ENCODE measurements around the gene CASP2.

Gene CASP2

DNA sequence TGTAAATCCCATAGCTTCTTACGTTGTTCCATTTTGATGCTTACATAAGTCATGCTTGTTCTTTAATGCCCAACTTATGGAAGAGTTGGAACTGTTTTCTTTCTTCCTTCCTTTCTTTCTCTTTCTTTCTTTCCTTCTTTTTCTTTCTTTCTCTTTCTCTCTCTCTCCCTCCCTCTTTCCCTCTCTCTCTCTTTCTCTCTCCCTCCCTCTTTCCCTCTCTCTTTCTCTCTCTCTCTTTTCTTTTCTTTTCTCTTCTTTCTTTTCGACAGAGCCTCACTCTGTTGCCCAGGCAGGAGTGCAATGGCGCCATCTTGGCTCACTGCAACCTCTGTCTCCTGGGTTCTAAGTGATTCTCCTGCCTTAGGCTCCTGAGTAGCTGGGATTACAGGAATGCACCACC is 55.4 kb downstream of the CASP2 start:
- no peak for DNase-seq

DNA sequence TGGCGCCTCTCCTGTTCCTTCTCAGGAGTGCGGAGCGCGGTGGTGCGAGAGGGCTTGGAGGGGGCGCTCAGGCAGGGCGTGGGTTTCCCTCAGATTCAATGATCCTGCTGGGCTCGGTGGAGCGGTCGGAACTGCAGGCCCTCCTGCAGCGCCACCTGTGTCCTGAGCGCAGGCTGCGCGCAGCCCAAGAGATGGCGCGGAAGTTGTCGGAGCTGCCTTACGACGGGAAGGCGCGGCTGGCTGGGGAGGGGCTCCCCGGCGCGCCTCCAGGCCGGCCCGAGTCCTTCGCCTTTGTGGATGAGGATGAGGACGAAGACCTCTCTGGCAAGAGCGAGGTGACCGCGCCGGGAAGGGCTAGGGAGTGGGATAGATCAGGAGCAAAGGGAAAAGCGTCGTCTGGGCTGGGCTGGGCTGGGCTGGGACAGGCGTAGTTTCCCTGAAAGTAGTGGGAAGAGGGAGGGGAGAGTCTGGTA is 57.3 kb downstream of the CASP2 start:
- DNase-seq, result peak; percentile 73 to 81

DNA sequence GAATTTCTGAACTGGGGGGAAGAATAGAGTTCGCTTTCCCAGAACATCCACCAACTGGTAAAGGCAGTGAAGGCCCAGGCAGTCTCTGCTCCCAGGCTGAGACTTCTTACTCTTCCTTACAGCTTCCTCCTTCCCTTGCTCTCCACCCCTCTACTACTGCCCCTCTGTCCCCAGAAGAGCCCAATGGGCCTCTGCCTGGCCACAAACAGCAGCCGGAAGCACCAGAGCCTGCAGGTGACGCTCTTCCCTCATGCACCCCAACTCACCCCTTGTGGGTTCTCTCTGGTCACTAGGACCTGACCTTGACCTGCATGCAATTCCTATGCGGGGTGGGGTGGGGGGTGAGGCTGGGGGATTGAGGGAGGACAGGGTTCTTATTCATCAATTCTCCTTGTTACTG is 57.9 kb downstream of the CASP2 start:
- no peak for DNase-seq

DNA sequence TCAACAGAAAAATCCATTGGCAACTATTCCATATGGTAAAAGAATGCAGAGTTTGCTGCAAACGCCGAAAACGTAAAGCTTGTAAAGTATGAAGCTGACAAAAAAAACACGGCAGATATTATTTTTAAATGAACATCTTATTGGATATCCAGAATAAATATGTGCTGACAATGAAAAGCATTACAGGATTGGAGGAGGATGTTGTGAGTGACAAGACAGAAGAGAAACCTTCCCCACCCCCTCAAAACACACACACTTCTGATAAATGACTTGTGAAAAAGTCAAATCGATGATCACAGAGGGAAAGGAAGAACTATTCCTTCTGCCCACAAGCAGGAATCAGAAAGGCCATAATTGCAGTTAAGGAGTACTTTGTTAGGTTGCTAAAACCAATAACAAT is 59.8 kb downstream of the CASP2 start:
- DNase-seq, result no peak

DNA sequence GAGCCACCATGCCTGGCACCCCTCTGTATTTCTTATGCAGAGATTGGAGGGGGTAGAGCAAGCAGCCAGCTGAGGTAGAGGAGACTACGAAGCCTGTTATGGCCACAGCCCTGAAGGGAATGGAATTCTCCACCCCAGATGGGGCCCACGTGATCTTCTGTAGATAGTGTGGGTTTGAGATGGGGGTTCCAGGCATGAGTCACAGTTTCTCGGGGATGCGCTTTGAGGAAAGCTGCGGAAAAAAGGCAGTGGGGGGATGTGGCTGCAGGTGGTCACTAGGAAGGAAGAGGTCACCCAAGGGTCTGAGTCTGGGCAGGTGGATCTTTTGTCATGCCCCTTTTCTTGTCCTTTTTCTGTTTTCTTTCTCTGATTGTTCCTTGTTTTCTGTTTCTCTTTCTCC is 62.9 kb downstream of the CASP2 start:
- no peak for DNase-seq

DNA sequence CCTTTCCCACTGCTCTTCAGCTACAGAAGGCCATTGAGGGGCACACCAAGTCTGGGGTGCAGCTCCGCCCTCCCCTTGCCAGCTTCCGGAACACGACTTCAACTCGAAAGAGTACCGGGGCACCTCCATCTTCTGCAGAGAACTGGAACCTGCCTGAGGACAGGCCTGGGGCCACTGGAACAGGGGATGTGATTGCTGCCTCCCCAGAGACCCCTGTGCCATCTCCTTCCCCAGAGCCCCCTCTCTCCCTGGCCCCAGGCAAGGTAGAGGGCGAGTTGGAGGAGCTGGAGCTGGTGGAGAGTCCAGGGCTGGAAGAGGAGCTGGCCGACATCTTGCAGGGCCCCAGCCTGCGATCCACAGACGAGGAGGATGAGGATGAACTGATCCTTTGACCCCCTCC is 63.4 kb downstream of the CASP2 start:
- no peak for DNase-seq

DNA sequence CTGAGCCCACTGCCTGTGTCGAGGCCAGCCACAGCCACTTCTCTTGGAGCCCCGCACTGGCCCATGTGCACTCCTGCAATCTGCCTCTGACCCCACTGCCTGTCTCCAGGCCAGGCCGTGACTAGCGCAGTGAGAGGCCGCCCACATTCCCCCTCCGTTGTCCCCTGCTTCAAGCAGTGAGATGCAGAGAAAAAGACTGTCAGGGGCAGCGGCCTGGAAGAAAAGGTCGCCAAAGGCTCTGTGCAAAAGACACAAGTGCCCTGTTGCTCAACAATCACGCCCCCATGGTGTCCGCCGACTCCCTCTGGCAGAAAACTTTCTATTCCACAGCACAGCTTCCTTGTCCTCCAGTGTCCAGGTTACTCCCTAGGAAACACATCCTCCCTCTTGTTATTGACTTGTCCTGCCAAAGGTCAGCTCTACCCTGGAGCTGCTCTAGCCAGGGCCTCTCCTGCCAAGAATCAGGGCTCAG is 64.4 kb downstream of the CASP2 start:
- DNase-seq, result no peak

DNA sequence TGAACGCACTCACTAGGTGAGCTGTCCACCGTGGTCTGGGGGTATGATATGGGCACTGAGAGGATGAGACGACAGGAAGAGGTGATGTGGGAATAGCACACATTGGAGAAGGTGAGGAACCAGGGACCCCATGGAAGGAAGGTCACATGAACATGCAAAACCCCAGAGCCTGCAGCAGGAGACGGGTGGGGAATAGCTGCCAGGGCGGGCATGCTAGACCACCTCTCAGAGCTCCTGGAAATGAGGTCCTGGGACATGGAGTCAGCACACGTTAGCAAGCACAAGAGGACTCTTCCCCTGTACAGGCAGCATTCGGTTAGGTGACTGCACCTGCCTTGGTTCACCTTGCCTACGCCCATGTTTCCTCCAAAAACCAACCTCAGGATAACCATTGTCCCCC is 66.2 kb downstream of the CASP2 start:
- DNase-seq, result no peak

DNA sequence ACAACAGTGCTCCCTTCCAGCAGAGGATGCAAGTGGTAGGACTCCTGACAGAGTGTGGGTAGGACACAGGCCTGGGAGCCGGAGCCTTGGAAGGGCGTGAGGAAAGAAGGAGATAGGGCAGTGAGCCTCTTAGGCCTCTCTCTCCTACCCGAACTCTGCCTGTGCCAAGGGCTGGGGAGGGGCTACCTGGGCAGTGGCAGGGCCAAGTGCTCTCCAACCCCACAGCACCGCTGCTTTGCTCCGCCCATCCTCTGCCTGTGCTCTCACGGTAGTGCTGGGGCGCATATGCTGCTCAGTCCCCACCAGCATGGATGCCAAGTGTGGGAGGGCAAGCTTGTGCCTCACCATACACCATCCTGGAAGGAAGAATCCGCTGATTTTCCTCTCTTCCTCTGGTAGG is 66.8 kb downstream of the CASP2 start:
- DNase-seq, result no peak

DNA sequence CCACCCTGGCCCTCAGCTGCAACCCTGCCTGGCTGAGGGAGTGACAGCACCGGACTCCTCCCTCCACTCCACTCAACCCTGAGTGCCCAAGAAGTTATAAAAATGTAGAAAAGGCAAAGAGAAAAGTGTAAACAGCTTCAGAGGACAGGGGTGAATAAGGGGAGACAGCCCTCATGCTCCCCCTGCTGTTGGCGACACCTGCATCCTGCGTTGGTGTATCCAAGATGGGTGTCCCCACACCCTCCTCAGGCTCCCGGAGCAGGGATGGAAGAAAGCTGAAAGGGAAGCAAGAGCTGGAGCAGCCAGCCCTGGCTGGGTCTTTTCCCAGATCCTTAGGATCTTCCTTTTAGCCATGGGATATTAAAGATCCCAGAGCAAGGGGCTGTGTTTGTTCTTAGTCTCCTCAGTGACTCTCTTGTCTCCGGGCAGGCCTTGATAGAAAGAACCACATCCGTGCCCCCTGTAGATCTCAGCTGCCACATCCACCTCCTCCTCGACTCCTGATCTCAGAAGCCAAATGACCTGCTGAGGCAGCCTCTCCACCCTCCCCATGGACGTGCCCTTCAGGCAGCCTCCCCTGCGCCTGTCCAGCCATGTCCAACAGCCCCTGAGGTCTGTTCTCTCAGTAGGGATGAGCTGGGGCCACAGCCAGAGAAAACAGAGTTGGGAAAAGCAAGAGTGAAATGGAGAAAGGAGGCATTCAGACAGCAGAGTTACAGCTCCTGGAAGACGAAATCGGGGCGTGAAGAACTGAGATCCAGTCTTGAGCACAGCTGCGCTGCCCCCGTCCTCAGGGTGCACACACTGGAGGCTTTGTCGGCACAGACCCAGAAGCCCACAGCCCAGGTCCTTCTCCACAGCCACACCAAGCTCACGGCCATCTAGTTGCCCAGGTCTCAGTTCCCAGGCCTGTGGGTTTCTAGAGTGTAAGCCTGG is 67.6 kb downstream of the CASP2 start:
- no peak for DNase-seq

DNA sequence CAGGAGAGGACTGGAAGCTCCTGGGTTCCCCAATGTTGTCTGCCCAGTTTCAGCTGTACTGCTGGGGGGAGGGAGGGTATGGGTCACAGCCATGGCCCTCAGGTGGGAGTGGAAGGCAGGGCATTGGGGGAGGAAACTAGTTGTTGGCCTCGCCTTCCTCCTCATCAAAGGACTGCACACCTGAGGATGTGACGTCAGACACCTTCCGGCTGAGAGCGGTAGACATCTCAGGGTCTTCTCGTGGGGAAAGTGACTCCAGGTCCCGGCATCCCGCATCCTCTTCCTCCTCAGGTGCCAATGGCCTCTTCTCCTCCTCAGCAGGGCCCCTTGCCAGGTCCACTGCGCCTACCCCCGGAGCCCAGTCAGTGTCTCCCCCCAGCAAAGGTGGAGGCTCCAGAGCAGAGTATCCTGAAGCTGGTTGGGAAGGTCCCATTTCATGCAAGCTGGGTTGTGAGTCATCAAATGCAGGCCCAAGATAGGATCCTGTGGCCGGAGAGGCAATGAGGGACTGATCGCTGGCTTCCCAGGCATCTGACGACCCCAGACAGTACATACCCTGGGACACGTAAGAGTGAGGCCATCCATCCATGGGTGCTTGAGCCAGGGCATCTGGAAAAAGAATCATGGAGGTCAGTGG is 68.4 kb downstream of the CASP2 start:
- DNase-seq, result no peak

Measured in activated T-cell treated with anti-CD3 and anti-CD28 coated beads, Interleukin-2, amount 50 U/mL, for 48 hours (primary cell).